Left ventricle myocardium inferior (tissue), 1 donor: ENCODE data around the gene POU3F2. TPM values are rescaled to one million over a fixed set of nuclear protein-coding genes. Genes with fewer than 3 reads are reported as not detected.

Experiments used
- DNase-seq: peaks from one replicate; pipeline ENCODE4 v3.0.0-alpha.2; 2020
- H3K27ac ChIP-seq: fragments of 200-600 bp; replicated peaks from 2 replicates; pipeline ENCODE4 v1.8.0; 2021
- H3K27me3 ChIP-seq: fragments of 200-600 bp; 2 replicates; pipeline ENCODE4 v1.8.0; 2021; ENCODE audit warnings: low read depth
- H3K36me3 ChIP-seq: fragments of 200-600 bp; 2 replicates; pipeline ENCODE4 v1.8.0; 2021
- H3K4me1 ChIP-seq: fragments of 200-600 bp; 2 replicates; pipeline ENCODE4 v1.8.0; 2021
- H3K4me3 ChIP-seq: fragments of 200-600 bp; 2 replicates; pipeline ENCODE4 v1.8.0; 2021; ENCODE audit warnings: mild to moderate bottlenecking, moderate library complexity
- H3K9me3 ChIP-seq: fragments of 200-600 bp; replicated peaks from 2 replicates; pipeline ENCODE4 v1.8.0; 2021
- CTCF ChIP-seq: fragments of 200-600 bp; IDR thresholded peaks from 2 replicates; pipeline ENCODE4 v1.8.0; 2021; ENCODE audit warnings: antibody characterized with exemption, mild to moderate bottlenecking, borderline replicate concordance
- intact Hi-C: fragments of 100-400 bp; cut with micrococcal nuclease; formaldehyde crosslinking; loops from one replicate; pipeline ENCODE4 v1.11.0; 2022
- total RNA-seq: library from RNA; stranded (reverse); fragmentation: NEBNext Ultra II Directional; extraction: Animal tissue kit (Norgen Biotek cat#: 25700); gene quantifications from one replicate; pipeline ENCODE4 v1.2.1, GENCODE V29; 2021
- donor health status: DM: no; HTN: yes; CAD: no; lungs with severe emphysema.

The POU3F2 gene
- total RNA-seq, 1 donor from 2014 or later, result not detected

GRCh38 chr6:98828211-98828788 is 6.1 kb upstream of the POU3F2 start:
- peaks cover 55% of the 10 kb centered on the region for H3K4me1 ChIP-seq

GRCh38 chr6:98828941-98829411 is 5.4 kb upstream of the POU3F2 start:
- H3K27me3 ChIP-seq, result peaks cover 100% of the 10 kb centered on the region
- intact Hi-C loops, result no loop called here

More at GRCh38 chr6:98828211-98828788, 6.1 kb upstream of the POU3F2 start:
- DNase-seq, result no peak
- Histone ChIP-seq H3K36me3 (no peaks in the 10 kb centered on the region), H3K27me3 (peaks cover 100% of the 10 kb centered on the region), H3K4me3 (no peak overlapping the region), H3K27ac (no peak overlapping the region), H3K9me3 (no peaks in the 10 kb centered on the region)
- TF ChIP-seq CTCF, result no peak
- intact Hi-C loops, result no loop called here

GRCh38 chr6:98830146-98830545 is 4.2 kb upstream of the POU3F2 start:
- Histone ChIP-seq H3K36me3 (no peaks in the 10 kb centered on the region), H3K4me3 (no peak overlapping the region), H3K27me3 (peaks cover 99% of the 10 kb centered on the region), H3K4me1 (peaks cover 58% of the 10 kb centered on the region), H3K27ac (no peak overlapping the region), H3K9me3 (no peaks in the 10 kb centered on the region)
- no peak for DNase-seq
- no peak for TF ChIP-seq CTCF
- intact Hi-C loops, result no loop called here

More at GRCh38 chr6:98828941-98829411, 5.4 kb upstream of the POU3F2 start:
- Histone ChIP-seq H3K27ac (no peak overlapping the region), H3K4me1 (peaks cover 58% of the 10 kb centered on the region), H3K4me3 (no peak overlapping the region), H3K9me3 (no peaks in the 10 kb centered on the region), H3K36me3 (no peaks in the 10 kb centered on the region)
- no peak for TF ChIP-seq CTCF
- DNase-seq, result no peak

GRCh38 chr6:98831057-98831958 is 3.1 kb upstream of the POU3F2 start:
- H3K9me3 ChIP-seq, result no peaks in the 10 kb centered on the region
- no peaks in the 10 kb centered on the region for H3K36me3 ChIP-seq
- no peak for DNase-seq
- intact Hi-C loops, result no loop called here
- H3K27me3 ChIP-seq, result peaks cover 99% of the 10 kb centered on the region
- no peak for TF ChIP-seq CTCF
- H3K4me3 ChIP-seq, result peak overlapping the region; percentile 67
- H3K4me1 ChIP-seq, result peaks cover 66% of the 10 kb centered on the region
- no peak overlapping the region for H3K27ac ChIP-seq

- H3K27ac ChIP-seq, result no peak overlapping the region
- H3K36me3 ChIP-seq, result no peaks in the 10 kb centered on the region
- peak overlapping the region; percentile 67 for H3K4me3 ChIP-seq
- TF ChIP-seq CTCF, result no peak
- intact Hi-C loops, result no loop called here
- DNase-seq, result no peak
- H3K27me3 ChIP-seq, result peaks cover 99% of the 10 kb centered on the region
- no peaks in the 10 kb centered on the region for H3K9me3 ChIP-seq
- peaks cover 66% of the 10 kb centered on the region for H3K4me1 ChIP-seq
Measured at GRCh38 chr6:98831959-98832283, 2.5 kb upstream of the POU3F2 start.
